ENCODE results near the gene DIP2A. TPM values are rescaled to one million over a fixed set of nuclear protein-coding genes. Genes with fewer than 3 reads are reported as not detected.
A peak's percentile ranks its signal among the peaks of the same experiment; 100 is the strongest.

DIP2A gene
- total RNA-seq, 4 donors from 2014 or later = 19.9 to 40.8 (median 31.1) TPM

GRCh38 chr21:46439906-46440305, 18.8 kb upstream of the DIP2A start:
- Histone ChIP-seq H3K27me3 (no peaks in the 10 kb centered on the region), H3K4me3 (no peak overlapping the region), H3K36me3 (peaks cover 0 to 96% of the 10 kb centered on the region in 2 donors), H3K4me1 (peaks cover 0 to 13% (median 0%) of the 10 kb centered on the region in 3 donors), H3K27ac (no peak overlapping the region), H3K9me3 (no peaks in the 10 kb centered on the region)
- TF ChIP-seq EP300 (IDR thresholded peaks at IDR 0.05) = no peak
- no peak for TF ChIP-seq POLR2AphosphoS5 (IDR thresholded peaks at IDR 0.05)
- no peak for TF ChIP-seq POLR2A (IDR thresholded peaks at IDR 0.05)
- TF ChIP-seq, protein P1, sequence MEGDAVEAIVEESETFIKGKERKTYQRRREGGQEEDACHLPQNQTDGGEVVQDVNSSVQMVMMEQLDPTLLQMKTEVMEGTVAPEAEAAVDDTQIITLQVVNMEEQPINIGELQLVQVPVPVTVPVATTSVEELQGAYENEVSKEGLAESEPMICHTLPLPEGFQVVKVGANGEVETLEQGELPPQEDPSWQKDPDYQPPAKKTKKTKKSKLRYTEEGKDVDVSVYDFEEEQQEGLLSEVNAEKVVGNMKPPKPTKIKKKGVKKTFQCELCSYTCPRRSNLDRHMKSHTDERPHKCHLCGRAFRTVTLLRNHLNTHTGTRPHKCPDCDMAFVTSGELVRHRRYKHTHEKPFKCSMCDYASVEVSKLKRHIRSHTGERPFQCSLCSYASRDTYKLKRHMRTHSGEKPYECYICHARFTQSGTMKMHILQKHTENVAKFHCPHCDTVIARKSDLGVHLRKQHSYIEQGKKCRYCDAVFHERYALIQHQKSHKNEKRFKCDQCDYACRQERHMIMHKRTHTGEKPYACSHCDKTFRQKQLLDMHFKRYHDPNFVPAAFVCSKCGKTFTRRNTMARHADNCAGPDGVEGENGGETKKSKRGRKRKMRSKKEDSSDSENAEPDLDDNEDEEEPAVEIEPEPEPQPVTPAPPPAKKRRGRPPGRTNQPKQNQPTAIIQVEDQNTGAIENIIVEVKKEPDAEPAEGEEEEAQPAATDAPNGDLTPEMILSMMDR (IDR thresholded peaks at IDR 0.05) = no peak
- ATAC-seq = no peak
- 83 to 92% methylated on average over 1 to 6 of the region's 18 CpGs for WGBS, 2 donors (ENCODE audit: low coverage in 1 of 2)

- Histone ChIP-seq H3K27ac (no peak overlapping the region), H3K36me3 (peaks cover 0 to 96% of the 10 kb centered on the region in 2 donors), H3K4me1 (peaks cover 0 to 13% (median 0%) of the 10 kb centered on the region in 3 donors), H3K27me3 (no peaks in the 10 kb centered on the region), H3K4me3 (no peak overlapping the region), H3K9me3 (no peaks in the 10 kb centered on the region)
- WGBS, 2 donors (ENCODE audit: low coverage in 1 of 2) = 83 to 100% methylated on average over 1 to 2 of the region's 14 CpGs
- no peak for ATAC-seq
- no peak for TF ChIP-seq POLR2A (IDR thresholded peaks at IDR 0.05)
- TF ChIP-seq, protein P1 (IDR thresholded peaks at IDR 0.05) = no peak
- no peak for TF ChIP-seq EP300 (IDR thresholded peaks at IDR 0.05)
- no peak for TF ChIP-seq POLR2AphosphoS5 (IDR thresholded peaks at IDR 0.05)
Measured at GRCh38 chr21:46441331-46441730, 17.4 kb upstream of the DIP2A start.

DNA sequence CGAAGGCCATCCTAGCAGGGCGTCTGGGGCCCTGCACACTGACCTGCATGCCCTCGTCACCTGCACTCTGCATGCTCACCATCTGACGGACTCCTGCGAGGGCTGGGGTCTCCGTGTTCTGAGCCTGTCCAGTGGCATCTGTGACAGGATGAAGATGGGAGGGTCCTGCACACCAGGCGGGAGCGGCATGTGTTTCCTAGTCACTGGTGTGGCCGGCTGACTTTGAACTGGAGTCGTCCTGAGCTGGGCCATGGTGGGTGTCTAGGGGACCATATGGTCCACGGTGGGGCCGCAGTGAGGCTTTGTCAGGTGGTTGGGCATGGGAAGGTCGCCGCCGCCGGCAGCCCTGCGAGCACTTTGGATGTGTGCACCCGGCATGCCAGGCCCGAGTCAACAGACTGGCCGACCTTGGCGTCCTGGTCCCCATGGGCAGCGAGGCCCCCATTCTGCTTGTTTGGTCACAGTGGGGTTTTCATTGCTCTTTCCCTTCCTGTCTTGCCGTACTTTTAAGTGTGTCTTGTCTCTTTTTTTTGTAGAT, 16.7 kb upstream of the DIP2A start:
- peaks cover 0 to 89% of the 10 kb centered on the region in 2 donors for H3K36me3 ChIP-seq
- 96 to 100% methylated on average over 3 to 5 of the region's 23 CpGs for WGBS, 2 donors (ENCODE audit: low coverage in 1 of 2)
- ATAC-seq = no peak
- no peak overlapping the region for H3K4me3 ChIP-seq
- TF ChIP-seq EP300 (IDR thresholded peaks at IDR 0.05) (no peak), POLR2A (IDR thresholded peaks at IDR 0.05) (no peak), POLR2AphosphoS5 (IDR thresholded peaks at IDR 0.05) (no peak)
- TF ChIP-seq, protein P1 (IDR thresholded peaks at IDR 0.05) = no peak
- peaks cover 0 to 13% (median 0%) of the 10 kb centered on the region in 3 donors for H3K4me1 ChIP-seq
- H3K27me3 ChIP-seq = no peaks in the 10 kb centered on the region
- no peak overlapping the region for H3K27ac ChIP-seq
- no peaks in the 10 kb centered on the region for H3K9me3 ChIP-seq

DNA sequence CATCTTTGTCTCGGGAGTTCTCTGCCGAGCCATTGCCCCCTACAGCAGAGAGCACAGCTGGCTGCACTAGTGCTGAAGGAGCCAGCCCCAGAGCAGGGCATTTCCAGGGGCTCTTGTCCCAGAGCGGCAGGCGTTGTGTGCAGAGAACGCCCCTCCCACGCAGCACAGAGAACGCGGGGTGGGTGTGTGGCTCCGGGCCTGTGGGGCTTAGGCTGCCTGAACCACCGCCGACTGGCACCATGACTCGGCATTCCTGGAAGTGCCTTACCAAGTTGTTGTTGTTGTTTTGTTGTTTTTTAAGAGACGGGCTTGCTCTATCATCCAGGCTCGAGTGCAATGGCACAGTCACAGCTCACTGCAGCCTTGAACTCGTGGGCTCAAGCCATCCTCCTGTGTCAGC, 15.8 kb upstream of the DIP2A start:
- H3K27me3 ChIP-seq = no peaks in the 10 kb centered on the region
- peak overlapping the region in 1 of 4 donors; percentile 45 for H3K27ac ChIP-seq
- WGBS, 2 donors (ENCODE audit: low coverage in 1 of 2) = 83 to 88% methylated on average over 1 to 4 of the region's 15 CpGs
- H3K4me3 ChIP-seq = no peak overlapping the region
- peaks cover 0 to 13% (median 0%) of the 10 kb centered on the region in 3 donors for H3K4me1 ChIP-seq
- no peak for ATAC-seq
- TF ChIP-seq POLR2AphosphoS5 (IDR thresholded peaks at IDR 0.05) (no peak), EP300 (IDR thresholded peaks at IDR 0.05) (no peak)
- TF ChIP-seq, protein P1 (IDR thresholded peaks at IDR 0.05) = no peak
- peaks cover 0 to 80% of the 10 kb centered on the region in 2 donors for H3K36me3 ChIP-seq
- H3K9me3 ChIP-seq = no peaks in the 10 kb centered on the region

DNA sequence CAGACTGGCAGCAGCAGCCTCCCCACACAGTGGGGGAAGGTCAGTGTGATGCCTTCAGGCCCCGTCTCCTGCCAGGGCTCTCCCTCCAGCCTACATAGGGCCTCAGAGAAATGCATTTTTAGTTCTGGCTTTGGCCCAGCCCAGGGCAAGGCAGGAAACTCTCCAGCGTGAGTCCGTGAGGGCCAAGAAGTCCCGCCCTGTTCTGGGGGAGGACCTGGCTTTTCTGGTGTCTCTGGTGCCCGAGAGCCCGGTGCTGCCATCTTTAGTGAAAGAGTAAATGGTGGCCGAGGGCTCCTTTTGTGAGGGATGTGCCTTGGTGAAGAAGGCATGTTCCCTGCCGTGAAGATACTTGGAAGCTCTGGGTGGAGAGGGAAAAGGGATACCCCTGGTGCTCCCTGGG, 14.8 kb upstream of the DIP2A start:
- Histone ChIP-seq H3K4me3 (no peak overlapping the region), H3K9me3 (no peaks in the 10 kb centered on the region), H3K4me1 (peaks cover 0 to 13% (median 0%) of the 10 kb centered on the region in 3 donors), H3K27me3 (no peaks in the 10 kb centered on the region), H3K27ac (peak overlapping the region in 2 of 4 donors; percentile 39 to 45), H3K36me3 (peaks cover 0 to 70% of the 10 kb centered on the region in 2 donors)
- peak; percentile 41 for ATAC-seq
- 19% methylated on average over 5 of the region's 8 CpGs; no CpG with 5 or more reads in 1 of the 2 donors for WGBS, 2 donors (ENCODE audit: low coverage in 1 of 2)
- TF ChIP-seq, protein P1 (IDR thresholded peaks at IDR 0.05) = no peak
- no peak for TF ChIP-seq POLR2A (IDR thresholded peaks at IDR 0.05)
- TF ChIP-seq EP300 (IDR thresholded peaks at IDR 0.05) = no peak
- peak; percentile 12 for TF ChIP-seq POLR2AphosphoS5 (IDR thresholded peaks at IDR 0.05)

All from gastroesophageal sphincter (tissue), 4 donors.